MM.1S (cell line): ENCODE data around the gene DGAT2.

ENCODE experiments used
- CTCF ChIP-seq: fragments of 300-600 bp; sonication (generic); IDR thresholded peaks from 2 replicates; pipeline ENCODE4 v1.5.1; 2016; ENCODE audit warnings: antibody characterized with exemption, low read length, mixed read lengths
- EZH2 ChIP-seq: fragments of 300-600 bp; sonication (generic); optimal IDR thresholded peaks from 2 replicates; pipeline ENCODE3; 2017; ENCODE audit warnings: low read depth, mild to moderate bottlenecking, antibody characterized with exemption, low read length, mixed read lengths
- EZH2phosphoT487 ChIP-seq: fragments of 300-600 bp; sonication (generic); IDR thresholded peaks from 2 replicates; pipeline ENCODE4 v1.6.1; 2018; ENCODE audit warnings: antibody characterized with exemption, low read length

GRCh38 chr11:75813622-75814039 is 45.1 kb downstream of the DGAT2 start:
- TF ChIP-seq CTCF (no peak), EZH2 (no peak), EZH2phosphoT487 (no peak)
